22Rv1 (cell line): ENCODE measurements around the gene SMAD3.
A peak's percentile ranks its signal among the peaks of the same experiment; 100 is the strongest.

ENCODE experiments used
- ZFX ChIP-seq: fragments of 450-650 bp; IDR thresholded peaks from 2 replicates; pipeline ENCODE4 v1.6.1; 2017; ENCODE audit warnings: antibody characterized with exemption, borderline replicate concordance
- TF ChIP-seq, protein P1 (sequence below): fragments of 450-650 bp; IDR thresholded peaks from 2 replicates; pipeline ENCODE4 v1.5.1; 2017; ENCODE audit warnings: mild to moderate bottlenecking

DNA sequence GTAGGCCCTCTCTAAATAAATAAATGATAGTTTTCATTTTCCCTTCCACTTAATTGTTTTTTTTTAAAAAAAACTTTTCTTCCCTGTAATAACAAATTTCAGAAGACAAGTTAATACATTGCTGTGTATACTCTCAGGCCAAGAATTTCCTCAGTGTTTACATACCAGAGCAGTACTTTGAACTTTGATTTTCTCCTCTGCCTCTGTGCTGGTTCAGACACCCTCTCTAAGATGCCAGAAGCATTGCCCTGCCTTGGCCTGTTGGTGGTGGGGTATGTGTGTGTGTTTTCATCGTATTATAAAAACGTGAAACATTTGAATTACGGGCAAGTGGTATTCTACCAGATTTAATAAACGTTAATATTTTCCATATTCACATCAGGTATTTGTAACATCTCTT lies 70.1 kb downstream of the SMAD3 start:
- TF ChIP-seq, protein P1, sequence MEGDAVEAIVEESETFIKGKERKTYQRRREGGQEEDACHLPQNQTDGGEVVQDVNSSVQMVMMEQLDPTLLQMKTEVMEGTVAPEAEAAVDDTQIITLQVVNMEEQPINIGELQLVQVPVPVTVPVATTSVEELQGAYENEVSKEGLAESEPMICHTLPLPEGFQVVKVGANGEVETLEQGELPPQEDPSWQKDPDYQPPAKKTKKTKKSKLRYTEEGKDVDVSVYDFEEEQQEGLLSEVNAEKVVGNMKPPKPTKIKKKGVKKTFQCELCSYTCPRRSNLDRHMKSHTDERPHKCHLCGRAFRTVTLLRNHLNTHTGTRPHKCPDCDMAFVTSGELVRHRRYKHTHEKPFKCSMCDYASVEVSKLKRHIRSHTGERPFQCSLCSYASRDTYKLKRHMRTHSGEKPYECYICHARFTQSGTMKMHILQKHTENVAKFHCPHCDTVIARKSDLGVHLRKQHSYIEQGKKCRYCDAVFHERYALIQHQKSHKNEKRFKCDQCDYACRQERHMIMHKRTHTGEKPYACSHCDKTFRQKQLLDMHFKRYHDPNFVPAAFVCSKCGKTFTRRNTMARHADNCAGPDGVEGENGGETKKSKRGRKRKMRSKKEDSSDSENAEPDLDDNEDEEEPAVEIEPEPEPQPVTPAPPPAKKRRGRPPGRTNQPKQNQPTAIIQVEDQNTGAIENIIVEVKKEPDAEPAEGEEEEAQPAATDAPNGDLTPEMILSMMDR: peak; percentile 12; the same call in 1 of the 2 replicates
- TF ChIP-seq ZFX: no peak
